Pancreas (tissue), 10 donors: ENCODE data around the gene MAMLD1. TPM values are rescaled to one million over a fixed set of nuclear protein-coding genes. Genes with fewer than 3 reads are reported as not detected.

Experiments used
- ATAC-seq, 4 donors: fragments of 200-7000 bp; cut with Tn5 transposase; one replicate each; pipeline versions ENCODE4 v1.8.0 to v1.9.1; 2020; ENCODE audit warnings: mild to moderate bottlenecking in 4 of 4, moderate library complexity in 4 of 4
- DNase-seq, 6 donors: peaks; one replicate each; pipeline ENCODE4 v3.0.0-alpha.2; 2020
- FAIRE-seq: peaks from 2 replicates; lab custom pipeline; 2012; peaks lifted over from hg19 to GRCh38; lab: Jason Lieb, UNC
- H3K27ac ChIP-seq, 4 donors: fragments of 200-600 bp; sonication (generic); 1 replicate in 3 of 4; 2 replicates in 1 of 4; pipeline versions ENCODE4 v1.5.0 to v1.8.0; 2020
- H3K27me3 ChIP-seq, 4 donors: fragments of 200-600 bp; one replicate each; pipeline ENCODE4 v1.8.0; 2021
- H3K36me3 ChIP-seq, 3 donors: fragments of 200-600 bp; sonication (generic) in 1 of 3; one replicate each; pipeline versions ENCODE4 v1.5.0 to v1.8.0; 2020 to 2021
- H3K4me1 ChIP-seq, 3 donors: fragments of 200-600 bp; one replicate each; pipeline ENCODE4 v1.8.0; 2021
- H3K4me3 ChIP-seq, 4 donors: fragments of 200-600 bp; sonication (generic) in 2 of 4; one replicate each; pipeline versions ENCODE4 v1.5.0 to v1.8.0; 2020 to 2021
- H3K9me3 ChIP-seq, 4 donors: fragments of 200-600 bp; one replicate each; pipeline ENCODE4 v1.8.0; 2021
- CTCF ChIP-seq, 4 donors: fragments of 200-600 bp; sonication (generic) in 3 of 4; IDR thresholded peaks; one replicate each; pipeline versions ENCODE4 v1.5.0 to v1.8.0; 2021; ENCODE audit warnings: antibody characterized with exemption in 4 of 4
- WGBS, 2 donors: extraction: QIAGEN DNeasy Blood & Tissue Kit; methylation state at CpG; one replicate each; pipeline ENCODE4 v1.1.7; 2013; 5-methylcytosine and 5-hydroxymethylcytosine counted together
- intact Hi-C, 3 donors: fragments of 100-400 bp; cut with DNase I; formaldehyde crosslinking; loops; one replicate each; pipeline versions ENCODE4 v1.11.1 to v1.14.2; 2022
- polyA plus RNA-seq, 2 donors: library from polyadenylated mRNA; stranded (reverse); fragments of 200-250 nt; gene quantifications; one replicate each; pipeline ENCODE4 v1.2.3, GENCODE V29; 2013
- total RNA-seq, 6 donors: library from RNA; stranded (reverse); fragmentation: NEBNext Ultra II Directional in 4 of 6; extraction: Animal tissue kit (Norgen Biotek cat#: 25700) in 4 of 6; gene quantifications; one replicate each; pipeline versions ENCODE4 v1.2.1 to v1.2.4, GENCODE V29; 2021 to 2023
- donor health status: healthy with polysubstance abuse.
- donor health status: DM: no; HTN: no; CAD: no; lungs with moderate emphysema.
- donor health status: DM: no; HTN: no; CAD: no.
- donor health status: control.
- donor health status: control.
- donor health status: Bipolar disorder and iron deficiency.
- donor health status: DM: yes; HTN: yes; CAD: no.
- donor health status: DM: no; HTN: no; CAD: no.
- donor health status: DM: no; HTN: no; CAD: no.
- donor health status: DM: yes; HTN: yes; CAD: no.

The MAMLD1 gene
- total and polyA plus RNA-seq, 8 donors = 2.4 to 8.8 (median 3.5) TPM

GRCh38 chrX:150459196-150459595, 96.1 kb downstream of the MAMLD1 start:
- intact Hi-C loops = no loop called here
- H3K9me3 ChIP-seq = no peaks in the 10 kb centered on the region
- H3K36me3 ChIP-seq = no peaks in the 10 kb centered on the region
- TF ChIP-seq CTCF (IDR thresholded peaks at IDR 0.05) = no peak
- no peak for DNase-seq
- no peak for ATAC-seq
- H3K27me3 ChIP-seq = no peaks in the 10 kb centered on the region
- FAIRE-seq = no peak
- no peak overlapping the region for H3K27ac ChIP-seq
- no peaks in the 10 kb centered on the region for H3K4me1 ChIP-seq
- no peak overlapping the region for H3K4me3 ChIP-seq

- Histone ChIP-seq H3K9me3 (no peaks in the 10 kb centered on the region), H3K4me1 (no peaks in the 10 kb centered on the region), H3K27me3 (no peaks in the 10 kb centered on the region), H3K4me3 (no peak overlapping the region), H3K36me3 (no peaks in the 10 kb centered on the region), H3K27ac (no peak overlapping the region)
- no peak for TF ChIP-seq CTCF (IDR thresholded peaks at IDR 0.05)
- ATAC-seq (no peak), DNase-seq (no peak), FAIRE-seq (no peak)
- 76 to 94% methylated on average over 1 of the region's 1 CpG for WGBS, 2 donors
- intact Hi-C loops = no loop called here
These were observed 96.9 kb downstream of the MAMLD1 start for GRCh38 chrX:150460063-150460462.

- FAIRE-seq (no peak), ATAC-seq (no peak), DNase-seq (no peak)
- no peak for TF ChIP-seq CTCF (IDR thresholded peaks at IDR 0.05)
- no peaks in the 10 kb centered on the region for H3K36me3 ChIP-seq
- intact Hi-C loops = no loop called here
- H3K9me3 ChIP-seq = no peaks in the 10 kb centered on the region
- H3K27ac ChIP-seq = no peak overlapping the region
- no peaks in the 10 kb centered on the region for H3K27me3 ChIP-seq
- no peak overlapping the region for H3K4me3 ChIP-seq
- no peaks in the 10 kb centered on the region for H3K4me1 ChIP-seq
- WGBS, 2 donors = 89 to 100% methylated on average over 3 of the region's 3 CpGs
These were observed 97.7 kb downstream of the MAMLD1 start for GRCh38 chrX:150460781-150461180.

- TF ChIP-seq CTCF (IDR thresholded peaks at IDR 0.05) = no peak
- ATAC-seq = no peak
- 39 to 63% methylated on average over 1 of the region's 1 CpG for WGBS, 2 donors
- FAIRE-seq = no peak
- H3K4me3 ChIP-seq = no peak overlapping the region
- H3K27ac ChIP-seq = no peak overlapping the region
- no peaks in the 10 kb centered on the region for H3K36me3 ChIP-seq
- no peaks in the 10 kb centered on the region for H3K4me1 ChIP-seq
- DNase-seq = peak in 1 of 6 donors; percentile 1
- H3K27me3 ChIP-seq = no peaks in the 10 kb centered on the region
- no peaks in the 10 kb centered on the region for H3K9me3 ChIP-seq
- intact Hi-C loops = no loop called here
These were observed 100.4 kb downstream of the MAMLD1 start for GRCh38 chrX:150463566-150463965.

GRCh38 chrX:150464001-150464400, 100.9 kb downstream of the MAMLD1 start:
- Histone ChIP-seq H3K36me3 (no peaks in the 10 kb centered on the region), H3K4me1 (no peaks in the 10 kb centered on the region), H3K27ac (no peak overlapping the region), H3K9me3 (no peaks in the 10 kb centered on the region), H3K27me3 (no peaks in the 10 kb centered on the region), H3K4me3 (no peak overlapping the region)
- ATAC-seq = no peak
- FAIRE-seq = no peak
- DNase-seq = peak in 1 of 6 donors; percentile 4
- no peak for TF ChIP-seq CTCF (IDR thresholded peaks at IDR 0.05)
- WGBS, 2 donors = 79 to 92% methylated on average over 6 of the region's 6 CpGs
- intact Hi-C loops = no loop called here
